Measurements from ENCODE around the gene THY1.
"Not testable (repeated sequence)": the region's sequence is repeated elsewhere in the genome, so short reads cannot be mapped to it uniquely, and the experiment has no call there.

Gene THY1

DNA sequence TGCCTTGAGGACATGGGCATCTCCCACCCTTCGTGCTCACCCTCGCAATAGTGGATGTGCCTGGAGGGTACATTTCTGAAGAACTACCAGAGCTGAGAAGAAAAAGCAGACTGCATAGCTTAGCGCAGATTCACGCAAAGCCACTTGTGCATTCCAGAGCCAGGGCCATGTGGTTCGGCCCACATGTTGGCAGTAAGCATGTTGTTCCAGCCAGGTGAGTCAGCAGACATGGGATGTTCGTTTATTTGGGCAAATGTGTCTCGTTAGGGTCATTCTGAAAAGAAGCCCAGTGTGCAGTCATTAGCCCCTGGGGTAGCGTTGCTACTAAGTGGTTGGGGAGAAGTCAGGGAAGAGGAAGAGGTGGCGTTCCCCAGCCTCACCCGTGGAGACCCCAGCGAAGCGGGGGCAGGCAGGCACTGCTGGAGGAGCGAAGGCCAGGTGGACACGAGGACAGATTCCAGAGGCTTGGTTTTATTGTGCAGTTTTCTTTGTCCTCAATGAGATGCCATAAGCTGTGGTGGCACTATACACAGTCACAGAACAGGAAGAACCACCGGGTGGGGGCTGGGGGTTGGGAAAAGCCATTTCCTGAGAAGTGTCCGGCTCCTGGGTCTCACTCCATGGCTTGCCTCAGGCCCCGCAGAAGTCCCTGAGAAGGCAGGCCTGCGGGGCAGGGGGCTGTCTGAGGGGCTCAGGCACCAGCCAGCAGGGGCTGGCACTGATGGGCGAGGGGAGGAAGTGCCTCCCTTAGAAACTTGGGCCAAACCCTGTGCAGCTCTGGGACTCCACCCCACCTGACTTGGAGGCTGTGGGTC lies 5.0 kb downstream of the THY1 start:
- DNase-seq: no peak

DNA sequence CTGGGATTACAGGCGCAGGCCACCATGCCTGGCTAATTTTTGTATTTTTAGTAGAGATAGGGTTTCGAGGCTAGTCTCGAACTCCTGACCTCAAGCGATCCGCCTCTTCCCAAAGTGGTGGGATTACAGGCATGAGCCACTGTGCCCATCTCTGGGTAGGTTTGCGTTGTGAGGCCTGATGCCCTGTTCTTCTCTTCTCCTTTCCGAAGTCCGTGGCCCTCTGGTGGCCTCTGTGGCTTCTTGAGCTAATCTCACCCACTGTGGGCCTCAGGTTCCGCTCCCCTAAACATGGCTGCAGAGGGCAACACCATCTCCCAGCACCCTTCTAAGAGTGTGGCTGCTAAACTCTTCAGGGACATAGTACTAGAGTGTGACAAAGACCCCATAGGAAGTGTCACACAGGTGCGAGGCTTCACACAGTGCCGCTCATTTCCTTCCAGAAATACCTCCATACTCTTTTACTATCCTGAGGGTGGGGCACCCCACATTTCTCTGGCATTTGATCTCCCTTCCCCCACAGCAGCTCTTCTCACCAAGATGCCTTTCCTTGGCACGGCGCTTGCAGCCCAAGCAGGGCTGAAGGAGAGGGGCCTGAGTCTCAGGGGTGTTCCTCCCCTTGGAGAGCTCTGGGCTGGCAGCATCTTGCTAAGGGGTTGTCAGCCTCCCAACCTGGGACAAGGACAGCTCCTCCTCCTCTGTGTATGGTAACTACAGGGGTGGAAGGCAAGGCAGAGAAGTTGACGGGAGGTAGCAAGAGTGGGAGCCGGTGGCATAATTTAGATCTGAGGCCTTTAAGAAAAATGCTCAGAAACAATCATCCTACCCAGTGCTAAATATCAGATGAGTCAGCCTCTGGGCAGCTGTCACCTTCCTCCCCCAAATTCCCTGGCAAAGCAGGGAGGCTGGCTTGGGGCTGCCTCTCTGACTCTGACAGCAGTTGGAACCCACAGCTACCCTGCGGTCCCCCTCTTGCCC lies 6.1 kb downstream of the THY1 start:
- DNase-seq: no peak

DNA sequence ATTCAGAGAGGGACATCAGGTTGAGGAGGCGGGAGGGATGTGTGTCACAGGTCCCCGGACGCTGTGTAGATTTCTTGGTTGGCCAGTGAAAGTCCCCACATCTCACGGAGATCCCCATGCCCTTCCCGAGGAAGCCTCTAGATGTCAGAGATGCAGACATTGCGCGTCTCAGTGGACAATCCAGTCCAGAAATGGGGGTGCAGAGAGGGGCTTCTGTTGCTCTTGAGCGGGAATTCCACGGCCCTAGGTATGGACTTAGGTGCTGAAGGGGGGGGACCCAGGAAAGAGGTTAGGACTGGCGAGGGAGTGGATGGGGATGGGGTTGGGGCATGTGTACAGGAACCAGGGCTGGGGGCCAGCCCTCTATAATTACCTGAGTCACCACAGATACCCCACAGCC lies 7.0 kb downstream of the THY1 start:
- DNase-seq: no peak

DNA sequence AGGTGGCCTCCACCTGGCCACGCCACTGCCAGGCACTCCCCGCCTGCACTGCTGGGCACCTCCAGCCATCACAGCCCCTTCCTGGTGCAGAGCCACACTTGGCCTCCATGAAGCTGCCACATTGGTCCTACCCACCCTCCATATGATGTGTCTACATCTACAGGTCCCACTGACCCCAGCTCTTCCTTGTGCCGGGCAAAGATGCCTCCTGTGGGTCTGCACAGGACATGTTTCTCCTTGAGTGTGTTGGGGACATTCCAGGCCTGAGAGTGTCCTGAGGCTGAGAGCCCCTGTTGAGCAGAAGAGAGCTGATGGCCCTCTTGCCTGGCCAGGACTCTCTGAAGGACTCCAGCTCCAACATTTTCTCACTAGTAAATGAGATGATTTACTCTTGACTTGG lies 7.5 kb downstream of the THY1 start:
- no peak for DNase-seq

DNA sequence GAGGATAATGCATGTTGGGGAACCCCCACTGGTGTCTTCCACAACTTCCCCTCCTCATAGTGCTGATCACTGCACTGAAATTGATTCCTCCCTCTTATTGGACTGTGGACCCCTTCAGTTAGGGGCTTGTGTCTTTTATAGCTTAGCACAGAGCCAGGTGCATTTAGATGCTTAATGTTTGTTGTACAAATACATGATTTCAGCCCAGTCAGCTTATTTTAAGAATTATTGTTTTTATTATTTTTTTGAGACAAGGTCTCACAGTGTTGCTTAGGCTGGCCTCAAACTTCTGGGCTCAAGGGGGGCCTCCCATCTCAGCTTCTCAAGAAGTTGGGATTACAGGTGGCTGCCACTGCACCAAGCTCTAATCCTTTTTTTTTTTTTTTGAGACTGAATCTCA lies 8.2 kb downstream of the THY1 start:
- no peak for DNase-seq

DNA sequence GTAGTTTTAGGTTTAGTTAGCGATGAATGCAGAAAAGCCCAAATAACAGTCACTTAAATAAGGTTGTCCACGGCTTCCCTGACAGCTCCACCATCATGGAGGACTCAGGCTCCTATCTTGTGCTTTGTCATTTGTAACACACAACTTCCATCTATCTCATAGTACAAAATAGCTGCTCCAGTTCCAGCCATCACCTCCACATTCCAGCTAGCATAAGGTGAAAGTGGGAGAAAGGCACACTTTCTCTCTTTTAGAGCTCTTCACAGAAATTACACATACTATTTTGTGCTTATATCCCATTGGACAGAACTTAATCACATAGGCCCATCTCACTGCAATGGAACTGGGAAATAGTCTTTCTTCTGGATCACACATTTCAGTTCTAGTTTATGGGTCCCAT lies 8.7 kb downstream of the THY1 start:
- no peak for DNase-seq

DNA sequence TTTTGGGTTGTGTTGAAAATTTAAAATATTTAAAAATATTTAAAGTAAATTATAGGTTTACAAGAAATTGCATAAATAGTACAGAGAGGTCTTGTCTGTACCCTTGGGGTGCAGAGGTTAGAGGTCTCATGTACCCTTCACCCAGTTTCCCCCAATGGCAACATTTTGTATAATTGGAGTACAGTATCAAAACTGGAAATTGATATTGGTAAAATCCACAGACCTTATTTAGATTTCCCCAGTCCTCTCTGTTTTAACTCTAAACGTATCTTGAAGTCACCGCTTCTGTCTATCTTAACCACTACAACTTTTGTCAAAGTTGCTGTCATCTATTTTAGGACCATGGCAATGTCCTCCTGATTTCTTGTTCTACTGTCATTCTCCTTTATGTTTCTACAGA lies 10.9 kb downstream of the THY1 start:
- no peak for DNase-seq

DNA sequence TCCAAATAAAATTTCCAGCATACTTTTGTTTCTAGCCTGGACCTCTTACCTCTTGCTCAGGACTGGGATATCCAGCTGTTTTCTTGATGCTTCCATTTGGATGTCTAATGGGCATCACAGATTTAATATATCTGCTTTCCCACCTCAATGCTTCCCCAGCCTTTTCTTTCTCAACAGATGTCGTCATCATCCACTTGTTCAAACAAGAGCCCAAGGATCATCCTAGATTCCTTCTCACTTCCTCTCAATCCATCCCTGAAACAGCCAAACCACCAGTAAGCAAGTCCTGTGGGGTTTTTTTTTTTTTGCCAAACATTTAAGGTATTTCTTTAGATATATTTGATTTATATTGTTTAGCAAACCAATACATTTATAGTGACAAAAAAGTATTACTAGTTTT lies 12.5 kb downstream of the THY1 start:
- no peak for DNase-seq

DNA sequence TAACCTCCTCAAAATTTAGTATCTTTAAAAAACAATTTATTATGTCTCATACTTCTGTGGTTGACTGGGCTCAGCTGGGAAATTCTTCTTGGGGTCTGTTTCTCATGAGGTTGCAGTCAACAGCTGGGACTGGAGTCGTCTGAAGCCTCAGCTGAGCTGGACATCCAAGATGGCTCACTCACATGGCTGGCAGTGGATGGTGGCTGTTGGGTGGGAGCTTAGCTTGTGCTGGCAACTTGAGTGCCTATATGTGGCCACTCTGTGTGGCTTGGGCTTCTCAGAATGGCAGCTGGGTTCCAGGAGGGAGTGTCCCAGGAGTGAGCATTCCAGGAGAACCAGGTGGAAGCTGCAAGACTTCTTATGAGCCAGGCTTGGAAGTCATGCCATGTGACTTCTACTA lies 13.2 kb downstream of the THY1 start:
- no peak for DNase-seq

DNA sequence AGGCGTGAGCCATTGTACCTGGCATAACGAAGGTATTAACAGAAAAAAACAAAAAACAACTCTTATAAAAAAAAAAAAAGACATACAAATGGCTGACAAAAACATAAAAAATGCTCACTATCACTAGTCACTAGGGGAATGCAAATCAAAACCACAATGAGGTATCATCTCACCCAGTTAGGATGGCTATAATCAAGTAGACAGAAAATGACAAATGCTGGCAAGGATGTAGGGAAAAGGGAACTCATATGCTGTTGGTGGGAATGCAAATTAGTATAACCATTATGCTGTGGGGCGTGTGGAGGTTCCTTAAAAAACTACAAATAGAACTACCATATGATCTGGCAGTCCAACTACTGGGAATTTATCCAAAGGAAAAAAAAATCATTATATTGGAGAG lies 17.0 kb downstream of the THY1 start:
- no peak for DNase-seq

DNA sequence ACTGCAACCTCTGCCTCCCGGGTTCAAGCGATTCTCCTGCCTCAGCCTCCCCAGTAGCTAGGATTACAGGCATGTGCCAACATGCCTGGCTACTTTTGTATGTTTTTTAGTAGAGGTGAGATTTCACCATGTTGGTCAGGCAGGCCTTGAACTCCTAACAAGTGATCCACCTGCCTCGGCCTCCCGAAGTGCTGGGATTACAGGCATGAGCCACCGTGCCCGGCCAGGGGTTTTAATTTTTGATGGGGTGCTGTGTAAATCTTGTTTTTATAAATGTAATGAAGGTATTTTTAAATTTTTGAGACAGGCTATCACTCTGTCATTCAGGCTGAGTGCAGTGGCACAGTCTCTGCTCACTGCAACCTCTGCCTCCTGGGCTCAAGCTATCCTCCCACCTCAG lies 17.5 kb downstream of the THY1 start:
- not testable (repeated sequence) for DNase-seq

DNA sequence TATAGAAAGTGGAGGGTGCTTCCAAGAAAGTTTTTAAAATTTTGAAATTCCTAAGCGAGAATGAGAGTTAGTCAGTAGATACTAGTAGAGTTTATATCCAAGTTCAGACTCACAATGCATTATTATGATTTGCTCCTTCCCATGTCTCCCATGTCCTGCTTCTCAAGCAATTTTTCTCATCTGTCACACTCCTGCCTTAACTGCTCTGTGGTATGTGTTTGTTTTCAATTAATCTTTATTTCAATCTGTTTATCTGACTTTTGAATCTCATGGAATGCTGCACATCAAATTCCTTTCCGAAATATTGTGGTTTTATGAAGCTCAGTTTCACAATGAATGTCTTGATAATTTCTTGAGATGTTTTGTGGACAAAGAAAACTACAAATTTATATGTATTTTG lies 18.1 kb downstream of the THY1 start:
- DNase-seq: no peak

DNA sequence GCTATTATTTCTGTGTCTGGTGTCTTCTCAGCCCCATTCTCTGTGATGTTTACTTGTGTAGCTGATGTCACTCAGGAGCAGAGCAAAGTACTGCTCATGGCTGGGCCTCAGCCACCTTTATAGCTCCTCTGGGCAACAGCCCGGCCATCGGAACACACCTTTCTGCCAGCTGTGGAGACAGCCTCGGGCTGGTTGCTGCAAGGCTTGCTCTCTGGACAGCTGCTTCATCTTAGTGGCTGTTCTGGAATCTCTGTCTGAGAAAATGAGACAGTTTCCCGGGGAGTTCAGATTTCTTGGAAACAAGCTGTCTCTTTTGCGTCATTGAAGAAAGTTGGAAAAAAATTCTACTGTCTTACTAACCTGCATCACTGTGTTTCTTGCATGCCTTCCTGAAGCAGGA lies 20.0 kb downstream of the THY1 start:
- DNase-seq: no peak

DNA sequence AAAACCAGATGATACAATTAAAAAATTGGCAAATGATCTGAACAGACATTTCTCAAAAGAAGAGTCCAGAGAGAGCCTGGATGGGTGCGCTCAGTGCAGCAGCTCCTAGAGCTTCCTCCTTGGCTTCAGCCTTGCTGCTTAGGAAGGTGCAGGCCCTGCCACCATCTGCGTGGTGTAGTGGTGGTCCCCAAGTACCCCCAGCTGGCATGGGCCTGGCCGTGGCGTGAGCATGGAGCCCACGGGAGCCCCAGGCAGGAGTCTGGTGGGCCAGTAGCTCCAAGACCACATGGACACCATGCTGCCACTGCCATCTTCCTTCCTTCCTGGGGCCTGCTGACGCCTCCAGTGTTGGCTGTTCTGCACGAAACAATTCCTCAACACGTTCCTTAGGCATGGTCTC lies 20.5 kb downstream of the THY1 start:
- no peak for DNase-seq

DNA sequence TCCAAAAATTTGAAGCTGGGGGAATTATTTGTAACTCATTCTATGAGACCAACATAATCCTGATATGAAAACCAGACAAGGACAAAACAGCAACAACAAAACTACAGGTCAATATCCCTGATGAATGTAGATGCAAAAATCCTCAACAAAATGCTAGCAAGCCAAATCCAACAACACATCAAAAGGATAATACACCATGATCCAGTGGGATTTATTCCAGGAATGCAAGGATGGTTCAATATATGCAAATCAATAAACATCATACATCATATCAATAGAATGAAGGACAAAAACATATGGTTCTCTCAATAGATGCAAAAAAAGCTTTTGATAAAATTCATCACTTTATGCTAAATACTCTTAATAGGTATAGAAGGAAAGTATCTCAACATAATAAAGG lies 22.1 kb downstream of the THY1 start:
- no peak for DNase-seq

DNA sequence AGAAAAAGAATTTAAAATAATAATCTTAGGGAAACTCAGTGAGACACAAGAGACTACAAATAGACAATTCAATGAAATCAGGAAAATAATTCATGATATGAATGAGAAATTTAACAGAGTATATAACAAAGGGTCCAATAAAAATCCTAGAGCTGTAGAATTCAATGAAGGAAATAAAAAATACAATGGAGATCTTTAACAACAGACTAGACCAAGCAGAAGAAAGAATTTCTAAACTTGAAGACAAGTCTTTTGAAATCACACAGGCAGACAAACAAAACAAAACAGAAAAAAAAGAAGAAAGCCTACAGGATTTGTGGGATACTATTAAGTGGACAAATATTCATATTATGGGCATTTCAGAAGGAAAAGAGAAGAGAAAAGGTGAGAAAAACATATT lies 25.2 kb downstream of the THY1 start:
- DNase-seq: no peak

DNA sequence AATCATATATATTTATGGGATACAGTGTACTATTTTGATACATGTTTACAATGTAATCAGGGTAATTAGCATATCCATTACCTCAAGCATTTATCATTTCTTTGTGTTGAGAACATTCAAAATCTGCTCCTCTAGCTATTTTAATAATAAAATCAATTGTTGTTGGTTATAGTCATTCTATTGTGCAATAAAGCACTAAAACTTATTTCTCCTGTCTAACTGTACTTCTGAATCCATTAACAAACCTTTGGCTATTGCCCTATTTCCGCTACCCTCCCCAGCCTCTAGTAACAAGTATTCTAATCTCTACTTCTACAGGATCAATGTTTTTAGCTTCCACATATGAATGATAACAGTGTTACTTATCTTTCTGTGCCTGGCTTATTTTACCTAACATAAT lies 26.1 kb downstream of the THY1 start:
- no peak for DNase-seq

DNA sequence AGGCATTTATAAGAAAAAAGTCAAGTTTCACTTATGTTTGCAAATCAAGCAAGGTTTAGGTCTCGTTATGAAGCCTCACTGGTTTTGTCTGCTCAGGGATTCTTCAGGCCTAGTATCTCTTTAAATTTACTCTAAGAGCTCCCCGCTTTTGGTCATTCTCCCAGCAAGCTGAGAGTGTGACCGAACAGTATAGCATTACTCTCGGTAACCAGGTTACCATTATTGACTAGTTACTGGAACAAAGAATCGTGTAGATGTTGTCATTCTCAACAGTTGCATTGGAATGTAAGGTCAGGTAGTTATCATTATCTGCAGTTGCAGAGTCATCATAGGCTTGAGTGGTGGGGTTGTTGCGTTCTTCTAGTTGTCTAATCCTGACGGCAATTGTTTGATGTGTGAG lies 31.7 kb downstream of the THY1 start:
- DNase-seq: no peak

DNA sequence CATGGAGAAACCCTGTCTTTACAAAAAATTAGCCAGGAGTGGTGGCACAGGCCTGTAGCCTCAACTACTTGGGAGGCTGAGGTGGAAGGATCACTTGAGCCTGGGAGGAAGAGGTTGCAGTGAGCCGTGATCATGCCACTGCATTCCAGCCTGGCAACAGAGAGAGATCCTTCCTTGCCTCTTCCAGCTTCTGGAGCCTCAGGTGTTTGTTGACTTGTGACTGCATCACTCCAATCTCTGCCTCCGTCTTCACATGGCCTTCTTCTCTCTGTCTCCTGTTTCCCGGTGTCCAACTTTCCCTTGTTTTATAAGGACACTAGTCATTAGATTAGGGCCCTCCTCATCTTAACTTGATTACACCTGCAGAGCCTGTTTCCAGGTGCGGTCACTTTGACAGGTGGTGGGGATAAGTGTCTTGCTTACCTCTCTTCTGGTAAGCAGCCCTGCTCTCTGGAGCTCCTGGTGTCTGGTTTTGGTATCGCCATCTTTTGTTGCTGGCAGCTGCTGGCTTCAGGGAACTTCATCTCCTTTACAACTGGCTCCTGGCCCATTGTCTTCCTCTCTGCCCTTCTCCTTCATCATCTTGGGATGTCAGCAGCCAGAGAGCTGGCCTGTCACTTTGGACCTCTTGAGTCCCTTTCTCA lies 33.2 kb downstream of the THY1 start:
- peak; percentile 50 for DNase-seq

DNA sequence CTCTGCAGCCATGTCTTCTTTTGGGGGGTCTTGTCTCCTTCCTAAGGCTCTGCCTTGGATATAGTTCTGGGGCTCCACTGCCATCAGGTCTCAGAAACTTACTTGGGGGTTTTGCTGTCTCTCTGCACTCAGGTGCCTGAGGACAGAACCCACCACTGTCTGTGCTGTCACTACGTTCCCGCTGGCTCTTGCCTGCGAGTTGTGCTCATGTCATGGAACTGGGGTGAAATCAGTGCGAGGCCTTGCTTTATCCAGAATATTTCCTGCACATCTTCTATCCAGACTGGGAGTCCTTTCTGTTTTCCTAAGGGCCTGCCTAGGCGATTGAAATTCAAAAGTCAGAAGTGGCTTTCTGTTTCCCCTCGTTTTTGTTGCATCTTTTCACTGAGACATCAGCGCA lies 34.9 kb downstream of the THY1 start:
- no peak for DNase-seq

DNA sequence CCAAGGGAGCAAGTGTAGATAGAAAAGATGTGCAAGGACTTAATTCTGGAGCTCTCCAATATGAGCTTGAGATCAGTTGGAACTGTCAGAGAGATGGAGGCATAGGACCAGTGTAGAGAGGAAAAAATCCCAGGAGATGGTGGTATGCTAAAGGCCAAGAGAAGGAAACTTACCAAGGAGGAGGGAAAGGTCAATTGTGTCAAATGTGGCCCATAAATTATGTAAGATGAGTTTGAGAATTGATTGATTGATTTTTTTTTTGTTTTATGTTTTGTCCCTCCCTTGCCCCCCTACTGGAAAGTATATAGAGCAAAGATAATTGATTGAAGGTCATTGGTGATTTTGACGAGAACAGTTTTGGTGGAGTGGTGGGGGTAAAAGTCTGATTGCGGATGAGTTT lies 38.6 kb downstream of the THY1 start:
- no peak for DNase-seq

DNA sequence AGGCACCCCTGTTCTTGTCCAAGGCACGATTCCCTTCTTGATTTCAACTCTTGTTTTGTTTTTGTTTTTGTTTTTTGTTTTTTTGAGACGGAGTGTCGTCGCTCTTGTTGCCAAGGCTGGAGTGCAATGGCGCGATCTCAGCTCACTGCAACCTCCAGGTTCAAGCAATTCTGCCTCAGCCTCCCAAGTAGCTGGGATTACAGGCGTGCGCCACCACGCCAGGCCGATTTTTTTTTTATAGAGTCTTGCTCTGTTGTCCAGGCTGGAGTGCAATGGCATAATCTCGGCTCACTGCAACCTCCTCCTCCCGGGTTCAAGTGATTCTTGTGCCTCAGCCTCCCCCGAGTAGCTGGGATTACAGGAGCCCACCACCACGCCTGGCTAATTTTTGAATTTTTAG lies 40.5 kb downstream of the THY1 start:
- DNase-seq: not testable (repeated sequence)

DNA sequence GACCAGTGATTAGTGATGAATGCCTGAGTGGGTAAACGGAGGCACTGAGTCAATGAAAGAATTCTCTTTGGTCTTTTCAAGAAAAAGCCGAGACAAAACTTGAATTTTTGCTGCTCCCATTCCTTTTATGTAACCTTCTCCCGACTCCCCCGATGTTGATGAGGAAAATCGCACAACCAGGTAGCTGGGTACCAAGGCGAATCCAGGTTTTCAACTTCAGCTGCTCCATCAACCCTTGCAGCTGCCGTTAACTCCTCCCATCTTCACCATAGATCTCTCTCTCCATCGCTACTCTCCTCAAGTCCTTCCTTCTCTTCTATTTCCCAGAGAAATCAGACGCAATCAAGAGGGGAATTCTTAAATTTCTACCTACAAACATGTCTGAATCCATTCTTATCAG lies 40.9 kb downstream of the THY1 start:
- DNase-seq: no peak
